ENCODE results near the gene DDIT3.
"Not testable (repeated sequence)": the region's sequence is repeated elsewhere in the genome, so short reads cannot be mapped to it uniquely, and the experiment has no call there.

DDIT3 gene

DNA sequence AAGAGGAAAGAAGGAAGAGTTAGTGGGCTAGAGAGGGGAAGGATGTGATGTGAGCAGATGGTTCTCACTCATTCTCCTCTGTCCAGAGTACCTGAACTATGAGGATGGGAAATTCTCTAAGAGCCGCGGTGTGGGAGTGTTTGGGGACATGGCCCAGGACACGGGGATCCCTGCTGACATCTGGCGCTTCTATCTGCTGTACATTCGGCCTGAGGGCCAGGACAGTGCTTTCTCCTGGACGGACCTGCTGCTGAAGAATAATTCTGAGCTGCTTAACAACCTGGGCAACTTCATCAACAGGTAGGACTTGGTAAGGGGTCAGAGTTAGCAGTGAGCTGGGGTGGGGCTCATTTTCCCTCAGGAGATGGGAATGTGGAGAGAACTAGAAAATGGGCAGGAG lies 7.6 kb downstream of the DDIT3 start:
- Histone ChIP-seq H3K4me3 (ENCODE audit: insufficient read depth, low read depth, low read length) (no peak overlapping the region), H3K4me1 (ENCODE audit: control insufficient read depth, insufficient read depth, low read length) (no peaks in the 10 kb centered on the region), H3K27ac (ENCODE audit: insufficient read depth, low read depth, low read length, poor library complexity, severe bottlenecking) (no peak overlapping the region), H3K9me3 (ENCODE audit: control insufficient read depth, low read length) (no peaks in the 10 kb centered on the region), H3K36me3 (ENCODE audit: control insufficient read depth, insufficient read depth, low read length) (peaks cover 55% of the 10 kb centered on the region), H3K27me3 (ENCODE audit: control insufficient read depth, insufficient read depth, low read length, poor library complexity, severe bottlenecking) (no peaks in the 10 kb centered on the region)
- 95 to 96% methylated on average over 6 of the region's 6 CpGs for WGBS, 2 experiments

- peaks cover 54% of the 10 kb centered on the region for H3K36me3 ChIP-seq (ENCODE audit: control insufficient read depth, insufficient read depth, low read length)
- no peak overlapping the region for H3K4me3 ChIP-seq (ENCODE audit: insufficient read depth, low read depth, low read length)
- H3K27ac ChIP-seq (ENCODE audit: insufficient read depth, low read depth, low read length, poor library complexity, severe bottlenecking) = no peak overlapping the region
- WGBS, 2 experiments = 95 to 96% methylated on average over 7 of the region's 7 CpGs
- no peaks in the 10 kb centered on the region for H3K9me3 ChIP-seq (ENCODE audit: control insufficient read depth, low read length)
- no peaks in the 10 kb centered on the region for H3K4me1 ChIP-seq (ENCODE audit: control insufficient read depth, insufficient read depth, low read length)
- no peaks in the 10 kb centered on the region for H3K27me3 ChIP-seq (ENCODE audit: control insufficient read depth, insufficient read depth, low read length, poor library complexity, severe bottlenecking)
Observed at GRCh38 chr12:57511588-57512325, 8.6 kb downstream of the DDIT3 start.

DNA sequence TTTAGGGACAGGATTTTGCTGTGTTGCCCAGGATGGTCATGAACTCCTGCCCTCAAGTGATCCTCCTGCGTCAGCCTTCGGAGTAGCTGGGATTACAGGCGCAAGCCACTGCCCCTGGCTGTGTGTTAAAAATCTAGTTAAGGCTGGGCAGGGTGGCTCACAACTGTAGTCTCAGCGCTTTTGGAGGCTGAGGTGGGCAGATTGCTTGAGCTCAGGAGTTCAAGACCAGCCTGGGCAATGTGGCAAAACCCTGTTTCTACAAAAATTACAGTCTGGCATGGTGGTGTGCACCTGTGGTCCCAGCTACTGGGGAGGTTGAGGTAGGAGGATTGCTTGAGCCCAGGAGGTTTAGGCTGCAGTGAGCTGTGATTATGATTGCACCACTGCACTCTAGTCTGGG lies 9.2 kb downstream of the DDIT3 start:
- no peak overlapping the region for H3K27ac ChIP-seq (ENCODE audit: insufficient read depth, low read depth, low read length, poor library complexity, severe bottlenecking)
- no peaks in the 10 kb centered on the region for H3K4me1 ChIP-seq (ENCODE audit: control insufficient read depth, insufficient read depth, low read length)
- H3K4me3 ChIP-seq (ENCODE audit: insufficient read depth, low read depth, low read length) = no peak overlapping the region
- H3K27me3 ChIP-seq (ENCODE audit: control insufficient read depth, insufficient read depth, low read length, poor library complexity, severe bottlenecking) = no peaks in the 10 kb centered on the region
- WGBS, 2 experiments = 92 to 98% methylated on average over 4 of the region's 4 CpGs
- no peaks in the 10 kb centered on the region for H3K9me3 ChIP-seq (ENCODE audit: control insufficient read depth, low read length)
- H3K36me3 ChIP-seq (ENCODE audit: control insufficient read depth, insufficient read depth, low read length) = peaks cover 53% of the 10 kb centered on the region

DNA sequence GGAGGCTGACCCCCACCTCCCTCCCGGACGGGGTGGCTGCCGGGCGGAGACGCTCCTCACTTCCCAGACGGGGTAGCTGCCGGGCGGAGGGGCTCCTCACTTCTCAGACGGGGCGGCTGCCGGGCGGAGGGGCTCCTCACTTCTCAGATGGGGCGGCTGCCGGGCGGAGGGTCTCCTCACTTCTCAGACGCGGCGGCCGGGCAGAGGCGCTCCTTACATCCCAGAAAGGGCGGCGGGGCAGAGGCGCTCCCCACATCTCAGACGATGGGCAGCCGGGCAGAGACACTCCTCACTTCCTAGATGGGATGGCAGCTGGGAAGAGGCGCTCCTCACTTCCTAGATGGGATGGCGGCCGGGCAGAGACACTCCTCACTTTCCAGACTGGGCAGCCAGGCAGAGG lies 12.5 kb downstream of the DDIT3 start:
- not testable (repeated sequence) for H3K9me3 ChIP-seq (ENCODE audit: control insufficient read depth, low read length)
- 96 to 98% methylated on average over 18 to 27 of the region's 28 CpGs for WGBS, 2 experiments
- peaks cover 60% of the 10 kb centered on the region for H3K36me3 ChIP-seq (ENCODE audit: control insufficient read depth, insufficient read depth, low read length)

DNA sequence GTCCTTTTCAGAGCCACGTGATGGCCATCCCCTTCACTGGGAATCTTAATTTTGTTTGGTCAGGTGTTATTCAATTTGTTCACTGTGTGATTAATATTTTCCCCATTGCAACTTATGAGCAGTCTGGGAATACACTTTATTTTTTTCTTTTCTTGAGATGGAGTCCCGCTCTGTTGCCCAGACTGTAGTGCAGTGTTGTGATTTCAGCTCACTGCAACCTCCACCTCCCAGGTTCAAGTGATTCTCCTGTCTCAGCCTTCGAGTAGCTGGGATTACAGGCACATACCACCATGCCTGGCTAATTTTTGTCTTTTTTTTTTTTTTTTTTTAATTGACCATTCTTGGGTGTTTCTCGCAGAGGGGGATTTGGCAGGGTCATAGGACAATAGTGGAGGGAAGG lies 13.8 kb downstream of the DDIT3 start:
- 94% methylated on average over 3 of the region's 4 CpGs for WGBS, 2 experiments
- not testable (repeated sequence) for H3K4me1 ChIP-seq (ENCODE audit: control insufficient read depth, insufficient read depth, low read length)

More for the DNA sequence above, 12.5 kb downstream of the DDIT3 start:
- not testable (repeated sequence) for H3K4me3 ChIP-seq (ENCODE audit: insufficient read depth, low read depth, low read length); H3K27ac ChIP-seq (ENCODE audit: insufficient read depth, low read depth, low read length, poor library complexity, severe bottlenecking); H3K4me1 ChIP-seq (ENCODE audit: control insufficient read depth, insufficient read depth, low read length); H3K27me3 ChIP-seq (ENCODE audit: control insufficient read depth, insufficient read depth, low read length, poor library complexity, severe bottlenecking)

DNA sequence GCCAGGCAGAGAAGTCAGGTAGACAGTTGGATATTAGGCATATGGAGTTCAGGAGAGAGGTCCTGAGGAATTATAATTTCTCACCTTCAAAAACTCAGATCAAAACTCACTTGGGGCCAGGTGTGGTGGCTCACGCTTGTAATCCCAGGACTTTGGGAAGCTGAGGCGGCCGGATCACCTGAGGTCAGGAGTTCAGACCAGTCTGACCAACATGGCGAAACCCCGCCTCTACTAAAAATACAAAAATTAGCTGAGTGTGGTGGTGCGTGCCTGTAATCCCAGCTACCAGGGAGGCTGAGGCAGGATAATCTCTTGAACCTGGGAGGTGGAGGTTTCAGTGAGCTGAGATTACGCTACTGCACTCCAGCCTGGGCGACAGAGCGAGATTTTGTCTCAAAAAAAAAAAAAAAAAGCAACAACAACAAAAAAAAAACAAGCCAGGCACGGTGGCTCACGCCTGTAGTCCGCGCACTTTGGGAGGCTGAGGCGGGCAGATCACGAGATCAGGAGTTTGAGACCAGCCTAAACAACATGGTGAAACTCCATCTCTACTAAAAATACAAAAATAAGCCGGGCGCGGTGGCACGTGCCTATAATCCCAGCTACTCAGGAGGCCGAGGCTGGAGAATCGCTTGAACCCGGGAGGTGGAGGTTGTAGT lies 17.9 kb downstream of the DDIT3 start:
- H3K4me3 ChIP-seq (ENCODE audit: insufficient read depth, low read depth, low read length); H3K9me3 ChIP-seq (ENCODE audit: control insufficient read depth, low read length); H3K27me3 ChIP-seq (ENCODE audit: control insufficient read depth, insufficient read depth, low read length, poor library complexity, severe bottlenecking); H3K4me1 ChIP-seq (ENCODE audit: control insufficient read depth, insufficient read depth, low read length); H3K27ac ChIP-seq (ENCODE audit: insufficient read depth, low read depth, low read length, poor library complexity, severe bottlenecking): not testable (repeated sequence)
- peaks cover 71% of the 10 kb centered on the region for H3K36me3 ChIP-seq (ENCODE audit: control insufficient read depth, insufficient read depth, low read length)
- WGBS, 2 experiments = 95 to 96% methylated on average over 21 to 22 of the region's 22 CpGs

More for the DNA sequence above, 13.8 kb downstream of the DDIT3 start:
- H3K36me3 ChIP-seq (ENCODE audit: control insufficient read depth, insufficient read depth, low read length) = peaks cover 55% of the 10 kb centered on the region
- H3K27me3 ChIP-seq (ENCODE audit: control insufficient read depth, insufficient read depth, low read length, poor library complexity, severe bottlenecking); H3K4me3 ChIP-seq (ENCODE audit: insufficient read depth, low read depth, low read length); H3K27ac ChIP-seq (ENCODE audit: insufficient read depth, low read depth, low read length, poor library complexity, severe bottlenecking); H3K9me3 ChIP-seq (ENCODE audit: control insufficient read depth, low read length): not testable (repeated sequence)

DNA sequence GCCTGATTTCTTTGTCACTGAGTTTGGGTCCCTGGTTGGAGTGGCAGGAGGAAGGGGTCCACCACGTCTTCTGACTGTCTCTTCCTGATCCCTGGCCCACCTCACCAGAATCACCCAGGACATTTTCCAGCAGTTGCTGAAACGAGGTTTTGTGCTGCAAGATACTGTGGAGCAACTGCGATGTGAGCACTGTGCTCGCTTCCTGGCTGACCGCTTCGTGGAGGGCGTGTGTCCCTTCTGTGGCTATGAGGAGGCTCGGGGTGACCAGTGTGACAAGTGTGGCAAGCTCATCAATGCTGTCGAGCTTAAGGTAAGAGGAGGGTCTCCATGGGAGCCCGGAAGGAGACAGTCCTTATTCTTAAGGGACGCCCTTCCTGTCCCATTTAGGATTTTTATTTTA lies 20.1 kb downstream of the DDIT3 start:
- Histone ChIP-seq H3K36me3 (ENCODE audit: control insufficient read depth, insufficient read depth, low read length) (peaks cover 60% of the 10 kb centered on the region), H3K4me1 (ENCODE audit: control insufficient read depth, insufficient read depth, low read length) (no peaks in the 10 kb centered on the region), H3K9me3 (ENCODE audit: control insufficient read depth, low read length) (no peaks in the 10 kb centered on the region), H3K4me3 (ENCODE audit: insufficient read depth, low read depth, low read length) (no peak overlapping the region), H3K27me3 (ENCODE audit: control insufficient read depth, insufficient read depth, low read length, poor library complexity, severe bottlenecking) (no peaks in the 10 kb centered on the region), H3K27ac (ENCODE audit: insufficient read depth, low read depth, low read length, poor library complexity, severe bottlenecking) (no peak overlapping the region)
- whole genome bisulfite sequencing, 2 experiments = 97% methylated on average over 11 of the region's 11 CpGs

GRCh38 chr12:57498571-57498970 lies 21.7 kb downstream of the DDIT3 start:
- no peak overlapping the region for H3K4me3 ChIP-seq (ENCODE audit: insufficient read depth, low read depth, low read length)
- H3K4me1 ChIP-seq (ENCODE audit: control insufficient read depth, insufficient read depth, low read length) = no peaks in the 10 kb centered on the region
- no peaks in the 10 kb centered on the region for H3K27me3 ChIP-seq (ENCODE audit: control insufficient read depth, insufficient read depth, low read length, poor library complexity, severe bottlenecking)
- H3K36me3 ChIP-seq (ENCODE audit: control insufficient read depth, insufficient read depth, low read length) = peaks cover 48% of the 10 kb centered on the region
- H3K9me3 ChIP-seq (ENCODE audit: control insufficient read depth, low read length) = no peaks in the 10 kb centered on the region
- H3K27ac ChIP-seq (ENCODE audit: insufficient read depth, low read depth, low read length, poor library complexity, severe bottlenecking) = no peak overlapping the region
- 91 to 97% methylated on average over 4 of the region's 4 CpGs for WGBS, 2 experiments

DNA sequence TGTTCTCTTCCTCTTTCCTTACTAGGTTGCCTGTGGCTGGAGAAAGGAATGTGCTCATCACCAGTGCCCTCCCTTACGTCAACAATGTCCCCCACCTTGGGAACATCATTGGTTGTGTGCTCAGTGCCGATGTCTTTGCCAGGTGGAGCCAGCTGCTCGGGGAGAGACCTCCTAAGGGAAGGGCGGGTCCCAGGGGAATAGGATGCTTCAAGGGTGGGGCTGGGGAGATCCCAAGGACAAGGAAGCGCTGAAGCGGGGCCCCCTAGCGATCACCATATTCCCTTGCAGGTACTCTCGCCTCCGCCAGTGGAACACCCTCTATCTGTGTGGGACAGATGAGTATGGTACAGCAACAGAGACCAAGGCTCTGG lies 22.2 kb downstream of the DDIT3 start:
- Histone ChIP-seq H3K27me3 (ENCODE audit: control insufficient read depth, insufficient read depth, low read length, poor library complexity, severe bottlenecking) (no peaks in the 10 kb centered on the region), H3K4me3 (ENCODE audit: insufficient read depth, low read depth, low read length) (no peak overlapping the region), H3K9me3 (ENCODE audit: control insufficient read depth, low read length) (no peaks in the 10 kb centered on the region), H3K36me3 (ENCODE audit: control insufficient read depth, insufficient read depth, low read length) (peaks cover 48% of the 10 kb centered on the region), H3K4me1 (ENCODE audit: control insufficient read depth, insufficient read depth, low read length) (no peaks in the 10 kb centered on the region), H3K27ac (ENCODE audit: insufficient read depth, low read depth, low read length, poor library complexity, severe bottlenecking) (no peak overlapping the region)
- WGBS, 2 experiments = 94 to 96% methylated on average over 9 of the region's 9 CpGs

DNA sequence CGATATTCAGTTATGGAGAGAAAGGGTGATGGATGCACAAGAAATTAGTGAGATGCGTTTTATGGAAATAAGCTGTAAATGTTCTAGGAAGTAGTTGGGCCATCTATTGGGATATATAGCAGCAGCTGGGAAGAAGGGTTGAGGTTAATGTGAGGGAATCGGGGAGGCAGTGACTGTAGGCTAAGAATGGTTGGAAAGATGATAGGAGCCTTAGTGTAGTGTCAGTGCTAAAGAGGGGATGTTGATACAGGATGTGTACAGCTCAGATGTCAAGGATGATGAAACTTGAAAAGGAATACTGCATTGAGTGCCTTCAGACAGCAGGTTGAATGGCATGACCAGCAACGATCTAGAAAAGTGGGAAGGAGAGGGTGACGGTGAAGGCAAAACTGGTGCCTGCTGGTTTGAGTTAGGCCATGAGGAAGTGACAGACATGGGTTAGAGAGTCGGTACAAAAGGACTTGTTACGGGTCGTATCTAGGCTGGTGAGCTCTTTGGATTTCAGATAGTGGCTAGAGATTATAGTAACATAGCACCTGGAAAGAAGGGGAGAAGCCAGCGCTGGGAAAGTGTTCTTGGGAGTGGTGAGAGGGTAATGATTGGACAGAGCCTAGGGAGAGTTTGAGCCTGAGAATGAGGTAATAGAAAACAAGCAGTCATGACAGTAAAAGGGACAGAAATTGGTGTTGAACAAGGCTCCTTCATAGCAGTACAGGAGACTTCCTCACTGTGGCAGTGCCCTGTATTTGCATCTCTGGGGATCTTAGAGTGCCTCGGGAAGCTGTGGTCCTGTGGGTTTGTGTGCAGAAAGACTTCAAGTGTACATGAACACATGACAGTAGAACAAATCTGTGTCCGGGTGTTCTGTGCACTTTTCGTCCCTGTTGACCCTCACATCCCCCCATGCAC lies 22.8 kb downstream of the DDIT3 start:
- Histone ChIP-seq H3K4me1 (ENCODE audit: control insufficient read depth, insufficient read depth, low read length) (no peaks in the 10 kb centered on the region), H3K9me3 (ENCODE audit: control insufficient read depth, low read length) (no peaks in the 10 kb centered on the region), H3K4me3 (ENCODE audit: insufficient read depth, low read depth, low read length) (no peak overlapping the region), H3K36me3 (ENCODE audit: control insufficient read depth, insufficient read depth, low read length) (peaks cover 48% of the 10 kb centered on the region), H3K27ac (ENCODE audit: insufficient read depth, low read depth, low read length, poor library complexity, severe bottlenecking) (no peak overlapping the region), H3K27me3 (ENCODE audit: control insufficient read depth, insufficient read depth, low read length, poor library complexity, severe bottlenecking) (no peaks in the 10 kb centered on the region)
- WGBS, 2 experiments = 95 to 96% methylated on average over 12 of the region's 12 CpGs

Measured in ectodermal cell (in vitro differentiated cells).